Stimulated activated CD4-positive, alpha-beta T cell treated with anti-CD3 and anti-CD28 coated beads, TNF-alpha, amount 100 ng/mL, for 4 hours (primary cell): ENCODE results near the gene AIF1L.

Experiments used
- DNase-seq, 3 experiments: peaks; one replicate each; pipeline ENCODE4 v3.0.0-alpha.2; 2020; ENCODE audit warnings: low read depth in 3 of 3

The AIF1L gene

DNA sequence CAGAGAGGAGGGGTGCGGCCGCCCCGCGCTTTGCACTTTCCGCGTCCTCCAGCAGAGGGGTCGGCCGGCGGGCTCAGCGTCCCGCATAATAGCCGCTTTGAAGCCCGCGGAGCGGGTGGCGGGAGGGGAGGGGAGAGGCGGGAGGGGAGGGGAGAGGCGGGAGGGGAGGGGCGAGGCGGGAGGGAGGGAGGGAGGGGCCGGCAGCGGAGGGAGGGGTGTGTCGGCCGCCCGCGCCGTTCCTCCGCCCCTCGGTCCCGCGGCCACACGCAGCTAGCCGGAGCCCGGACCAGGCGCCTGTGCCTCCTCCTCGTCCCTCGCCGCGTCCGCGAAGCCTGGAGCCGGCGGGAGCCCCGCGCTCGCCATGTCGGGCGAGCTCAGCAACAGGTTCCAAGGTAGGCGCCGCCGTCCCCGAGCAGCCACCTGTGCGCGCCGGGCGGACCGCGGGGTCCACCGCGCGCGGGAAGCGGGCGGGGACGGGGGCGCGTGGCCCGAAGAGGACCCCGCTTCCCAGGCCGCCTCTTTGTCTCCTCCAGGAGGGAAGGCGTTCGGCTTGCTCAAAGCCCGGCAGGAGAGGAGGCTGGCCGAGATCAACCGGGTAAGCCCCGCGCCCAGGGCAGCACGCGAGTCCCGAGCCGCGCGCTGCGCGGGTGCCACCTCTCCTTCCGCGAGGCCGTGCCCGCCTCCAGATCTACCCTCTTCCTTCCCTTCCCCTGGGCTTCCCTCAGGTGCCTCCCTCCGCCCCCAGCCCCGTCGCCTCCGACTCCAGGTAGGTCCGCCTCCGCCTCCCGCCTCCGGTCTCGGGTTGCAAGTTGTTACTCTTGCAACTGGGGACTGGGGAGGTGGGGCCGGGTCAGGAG is at the start of gene AIF1L:
Gene AIF1L (plus strand): TSS at position 263 of the 857 bp plus-strand sequence. CDS start 99 bp downstream, at position 362.
- DNase-seq, result peak; percentile 18 to 47 (median 19)

GRCh38 chr9:131046581-131047202 is 49.6 kb upstream of the AIF1L start:
- DNase-seq, result peak; percentile 48 to 62 (median 53)

DNA sequence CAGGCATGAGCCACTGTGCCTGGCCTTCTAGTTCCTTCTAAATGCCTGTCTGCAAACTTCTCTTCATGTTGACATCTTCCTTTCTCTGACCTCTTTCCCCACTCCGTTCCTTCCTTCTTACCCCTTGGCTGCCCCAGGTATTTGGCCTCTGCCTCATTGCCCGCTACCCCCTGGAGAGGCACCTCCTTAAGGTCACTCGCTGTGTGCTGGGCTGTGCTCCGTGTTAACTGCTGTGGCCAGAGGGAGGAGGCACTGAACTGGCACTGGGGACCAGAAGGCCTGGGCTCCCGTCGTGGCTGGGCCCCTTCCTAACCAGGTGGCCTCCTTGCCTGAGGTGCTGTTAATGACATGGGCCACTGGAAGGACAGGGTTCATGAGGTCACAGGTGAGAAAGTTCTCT is 48.0 kb upstream of the AIF1L start:
- no peak for DNase-seq

DNA sequence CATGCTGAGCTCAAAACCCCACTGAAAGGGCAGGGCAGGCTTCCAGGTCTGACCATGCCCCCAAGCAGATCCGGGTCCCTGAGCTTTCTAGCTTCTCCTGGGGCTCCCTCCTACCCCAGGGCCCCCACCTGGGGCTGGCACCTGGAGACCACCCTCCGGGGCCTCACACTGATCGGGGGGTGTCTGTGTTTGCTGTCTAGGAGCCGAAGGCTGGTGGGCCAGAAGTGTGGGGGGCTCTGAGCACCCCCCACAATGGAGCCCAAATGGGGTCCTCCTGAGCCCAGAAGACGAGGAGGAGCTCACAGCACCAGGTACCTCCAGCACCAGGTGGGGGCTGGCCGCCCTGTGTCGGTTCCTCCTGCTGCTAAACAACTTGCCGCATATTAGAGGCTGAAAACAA is 47.5 kb upstream of the AIF1L start:
- no peak for DNase-seq

DNA sequence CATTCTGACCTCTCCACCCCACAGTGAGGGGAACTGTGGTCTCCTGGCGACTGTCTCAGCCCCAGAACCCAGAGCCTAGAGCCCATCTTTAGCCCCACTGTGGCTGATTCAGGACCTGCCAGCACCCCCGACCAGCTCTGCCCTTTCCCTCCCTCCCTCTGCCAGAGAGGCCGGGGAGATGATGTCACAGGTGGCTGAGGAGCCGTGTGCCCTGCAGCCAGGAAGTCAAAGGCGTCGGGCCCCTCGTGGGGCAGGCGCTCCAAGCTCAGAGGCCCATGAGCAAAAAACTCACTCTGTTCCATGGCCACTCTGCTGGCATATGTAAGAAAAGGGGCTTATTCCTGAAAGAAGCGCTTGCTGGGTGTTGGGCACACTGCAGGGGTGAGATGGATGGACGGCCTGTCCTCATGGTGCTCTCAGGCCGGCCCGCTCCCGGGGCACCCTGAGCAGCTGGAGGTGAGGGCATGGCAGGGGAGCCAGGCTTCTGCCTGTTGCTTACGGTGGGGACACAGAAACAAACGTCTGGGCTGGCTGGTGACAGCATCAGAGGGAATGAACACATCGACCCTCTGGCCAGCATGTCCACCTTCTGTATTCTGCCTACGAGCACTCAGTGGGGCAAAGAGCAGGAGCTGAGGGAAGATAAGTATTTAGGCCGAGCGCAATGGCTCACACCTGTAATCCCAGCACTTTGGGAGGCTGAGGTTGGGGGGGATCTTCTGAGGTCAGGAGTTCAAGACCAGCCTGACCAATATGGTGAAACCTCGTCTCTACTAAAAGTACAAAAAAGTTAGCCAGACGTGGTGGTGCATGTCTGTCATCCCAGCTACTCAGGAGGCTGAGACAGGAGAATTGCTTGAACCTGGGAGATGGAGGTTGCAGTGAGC is 46.3 kb upstream of the AIF1L start:
- DNase-seq, result no peak

DNA sequence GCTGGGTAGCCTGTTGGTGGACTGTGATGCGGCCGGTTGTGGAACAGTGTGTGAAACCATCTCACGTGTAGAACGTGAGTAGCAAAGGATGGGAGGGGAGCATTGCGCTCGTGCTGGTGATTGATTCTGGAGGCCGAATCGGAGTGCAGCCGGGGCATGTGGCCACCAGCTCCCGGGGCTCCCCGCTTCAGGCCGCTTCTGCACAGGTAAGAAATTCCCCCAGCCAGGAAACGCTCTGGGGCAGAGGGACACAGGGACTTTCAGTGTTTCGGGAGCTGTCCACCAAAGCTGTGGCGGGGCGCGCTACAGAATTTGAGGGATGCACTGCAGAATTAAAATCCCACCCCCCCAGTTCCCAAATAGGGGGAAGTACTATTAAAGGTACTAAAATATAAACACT is 45.5 kb upstream of the AIF1L start:
- DNase-seq, result no peak

- DNase-seq, result no peak
Measured at GRCh38 chr9:131051592-131052517, 44.5 kb upstream of the AIF1L start.

DNA sequence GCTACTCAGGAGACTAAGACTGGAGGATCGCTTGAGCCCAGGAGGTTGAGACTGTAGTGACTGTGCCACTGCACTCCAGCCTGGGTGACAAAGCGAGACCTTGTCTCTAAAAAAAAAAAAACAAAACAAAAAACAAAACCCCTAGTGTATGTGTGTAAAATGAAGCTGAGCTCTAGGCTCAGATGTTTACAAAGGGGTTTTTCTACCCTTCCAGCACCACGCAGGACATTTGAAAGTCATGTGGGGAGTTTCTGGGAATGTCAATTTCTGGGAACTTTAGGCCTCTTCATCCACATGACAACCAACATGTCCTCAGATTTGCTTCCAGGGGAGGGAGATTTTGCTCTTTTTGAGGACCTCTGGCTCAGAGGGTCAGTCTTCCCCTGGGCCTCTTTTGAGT is 42.4 kb upstream of the AIF1L start:
- DNase-seq, result no peak

- DNase-seq, result no peak
Measured at GRCh38 chr9:131056781-131057506, 39.4 kb upstream of the AIF1L start.

- DNase-seq, result no peak
Measured at GRCh38 chr9:131060900-131061630, 35.3 kb upstream of the AIF1L start.

DNA sequence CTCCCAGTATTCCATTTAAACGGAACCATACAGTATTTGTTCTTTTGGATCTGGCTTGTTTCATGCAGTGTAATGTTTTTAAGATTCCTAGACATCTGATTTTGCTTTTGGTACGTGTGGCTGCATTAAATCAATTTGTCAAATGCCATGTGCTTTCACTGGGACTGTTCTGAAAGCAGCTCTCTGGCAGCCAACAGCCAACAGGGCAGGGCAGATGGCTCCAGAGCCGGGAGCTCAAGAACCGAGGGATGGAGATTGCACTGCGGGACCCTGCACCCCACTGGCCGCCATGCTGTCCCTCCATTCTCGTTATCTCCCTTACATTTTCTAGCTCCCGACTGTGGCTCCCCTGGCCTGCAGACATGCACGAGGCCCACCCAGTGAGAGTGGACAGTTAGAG is 33.4 kb upstream of the AIF1L start:
- DNase-seq, result no peak

- no peak for DNase-seq
Measured at GRCh38 chr9:131065599-131065998, 30.7 kb upstream of the AIF1L start.

GRCh38 chr9:131067625-131068024 is 28.7 kb upstream of the AIF1L start:
- DNase-seq, result no peak

- no peak for DNase-seq
Measured at GRCh38 chr9:131068076-131068816, 28.1 kb upstream of the AIF1L start.

GRCh38 chr9:131069699-131070098 is 26.6 kb upstream of the AIF1L start:
- DNase-seq, result no peak

- DNase-seq, result no peak
Measured at GRCh38 chr9:131072107-131072870, 24.0 kb upstream of the AIF1L start.

- no peak for DNase-seq
Measured at GRCh38 chr9:131072871-131073237, 23.5 kb upstream of the AIF1L start.
